ENCODE measurements around the gene INTS14.

Gene INTS14

DNA sequence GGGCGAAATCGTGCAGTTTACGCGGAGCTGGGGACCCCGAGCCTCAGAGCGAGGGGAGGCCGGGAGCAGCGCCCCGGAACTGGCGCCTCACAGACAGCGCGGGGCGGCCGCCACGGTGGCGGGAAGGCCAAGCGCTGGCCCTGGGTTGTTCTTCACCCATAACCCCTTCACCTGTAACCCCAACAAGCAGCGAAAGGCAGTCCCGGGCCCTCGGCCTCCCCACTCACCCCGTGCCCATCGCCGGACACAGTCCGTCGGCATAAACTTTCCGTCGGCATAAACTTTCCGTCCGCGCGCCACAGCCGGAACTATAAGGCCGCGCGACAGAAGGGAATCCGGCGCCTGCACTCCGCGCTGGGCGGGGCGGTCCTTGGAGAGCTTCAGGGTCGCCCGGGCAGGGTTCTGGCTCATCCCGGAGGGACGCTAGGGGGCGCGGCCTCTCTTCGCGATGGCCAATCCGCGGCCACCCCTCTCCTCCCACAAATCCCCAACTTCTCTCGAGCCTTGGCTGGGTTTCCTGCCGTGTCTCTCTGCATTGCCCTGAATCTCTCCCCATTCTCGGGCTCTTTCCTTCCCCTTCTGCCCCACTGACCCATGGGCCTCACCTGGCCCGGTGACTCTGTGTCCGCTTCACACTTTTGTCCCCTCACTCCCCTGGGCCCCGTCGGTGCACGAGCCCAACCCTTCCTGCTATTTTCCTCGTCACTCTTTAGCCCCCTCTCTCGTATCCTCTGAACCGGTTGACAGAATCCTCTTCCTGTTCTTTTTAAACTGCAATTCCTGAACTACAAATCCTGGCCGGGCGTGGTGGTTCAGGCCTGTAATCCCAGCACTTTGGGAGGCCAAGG, at the start of gene INTS14:
Gene INTS14, minus strand, starts transcription at position 261 of the 848 bp plus-strand sequence. CDS start 3,751 bp downstream, outside the sequence.
- TF ChIP-seq, protein P1, sequence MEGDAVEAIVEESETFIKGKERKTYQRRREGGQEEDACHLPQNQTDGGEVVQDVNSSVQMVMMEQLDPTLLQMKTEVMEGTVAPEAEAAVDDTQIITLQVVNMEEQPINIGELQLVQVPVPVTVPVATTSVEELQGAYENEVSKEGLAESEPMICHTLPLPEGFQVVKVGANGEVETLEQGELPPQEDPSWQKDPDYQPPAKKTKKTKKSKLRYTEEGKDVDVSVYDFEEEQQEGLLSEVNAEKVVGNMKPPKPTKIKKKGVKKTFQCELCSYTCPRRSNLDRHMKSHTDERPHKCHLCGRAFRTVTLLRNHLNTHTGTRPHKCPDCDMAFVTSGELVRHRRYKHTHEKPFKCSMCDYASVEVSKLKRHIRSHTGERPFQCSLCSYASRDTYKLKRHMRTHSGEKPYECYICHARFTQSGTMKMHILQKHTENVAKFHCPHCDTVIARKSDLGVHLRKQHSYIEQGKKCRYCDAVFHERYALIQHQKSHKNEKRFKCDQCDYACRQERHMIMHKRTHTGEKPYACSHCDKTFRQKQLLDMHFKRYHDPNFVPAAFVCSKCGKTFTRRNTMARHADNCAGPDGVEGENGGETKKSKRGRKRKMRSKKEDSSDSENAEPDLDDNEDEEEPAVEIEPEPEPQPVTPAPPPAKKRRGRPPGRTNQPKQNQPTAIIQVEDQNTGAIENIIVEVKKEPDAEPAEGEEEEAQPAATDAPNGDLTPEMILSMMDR (conservative IDR thresholded peaks at IDR 0.05; ENCODE audit: low read depth) = peak; percentile 80
- ChIA-PET POLR2A (ENCODE audit: low non-redundant PET) (interaction anchor here (0.7 to 0.9 kb wide), 3 partner anchors 18 to 723 kb away, joined by 3 read pairs; no protein-coding TSS in a partner anchor), CTCF (interaction anchor here (0.6 to 1.3 kb wide), 6 partner anchors 31 to 568 kb away, joined by 3 to 5 read pairs (median 3); no protein-coding TSS in a partner anchor)
- peak within 1 kb of the TSS; percentile 93 for H3K27ac ChIP-seq
- peak; percentile 97 for DNase-seq (ENCODE audit: low spot score)

DNA sequence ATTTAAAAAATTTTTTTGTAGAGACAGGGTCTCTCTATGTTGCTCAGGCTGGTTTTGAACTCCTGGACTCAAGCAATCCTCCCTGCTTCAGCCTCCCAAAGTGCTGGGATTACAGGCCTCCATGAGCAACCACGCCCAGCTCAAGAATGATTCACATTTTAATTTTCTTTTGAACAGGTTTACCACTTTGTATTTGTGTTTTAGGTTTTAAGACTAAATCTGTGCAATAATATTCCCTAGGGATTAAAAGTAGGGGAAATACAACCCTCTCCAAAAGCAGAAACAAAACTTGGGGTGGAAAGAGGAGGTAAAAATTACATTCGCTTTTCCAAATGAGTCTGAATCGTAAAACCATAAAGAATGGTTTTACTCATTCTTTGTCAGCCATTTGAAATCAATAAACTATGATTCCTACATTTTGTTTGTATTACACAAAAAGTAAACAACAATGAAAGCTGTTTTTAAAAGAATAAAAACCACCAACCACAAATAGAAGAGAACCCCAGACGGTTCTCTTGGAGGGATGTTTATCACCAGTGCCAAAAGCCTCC, 48.6 kb upstream of the INTS14 start:
- no peak for DNase-seq (ENCODE audit: low spot score)
- CTCF ChIA-PET = interaction anchor here (0.6 to 0.9 kb wide), 3 partner anchors 22 to 194 kb away, joined by 3 to 5 read pairs (median 5); no protein-coding TSS in a partner anchor
- TF ChIP-seq, protein P1 (conservative IDR thresholded peaks at IDR 0.05; ENCODE audit: low read depth) = no peak
- POLR2A ChIA-PET (ENCODE audit: low non-redundant PET) = no interaction called here
- no peak overlapping the region for H3K27ac ChIP-seq

DNA sequence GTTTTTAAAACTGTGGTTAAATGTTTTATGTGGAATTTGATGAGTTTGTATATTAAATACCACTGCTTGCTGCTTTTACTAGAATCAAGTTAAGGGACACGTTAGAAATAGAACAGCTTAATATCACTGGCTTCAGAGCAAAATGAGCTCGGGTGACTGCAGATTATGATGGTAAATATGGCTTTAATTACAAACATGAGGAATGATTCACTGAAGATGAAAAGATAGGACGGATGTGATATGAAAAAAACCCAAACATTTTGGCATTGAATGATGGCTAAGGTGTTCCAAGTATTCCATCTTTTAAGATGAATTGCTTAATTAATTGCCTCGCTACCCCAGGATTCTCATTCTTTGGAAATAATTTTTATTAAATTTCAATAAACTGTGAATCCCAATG, 44.5 kb upstream of the INTS14 start:
- POLR2A ChIA-PET (ENCODE audit: low non-redundant PET) = no interaction called here
- CTCF ChIA-PET = interaction anchor here (0.7 kb wide), 1 partner anchor 138 kb away, joined by 3 read pairs; the partner anchor contains the start of gene DPP8

DNA sequence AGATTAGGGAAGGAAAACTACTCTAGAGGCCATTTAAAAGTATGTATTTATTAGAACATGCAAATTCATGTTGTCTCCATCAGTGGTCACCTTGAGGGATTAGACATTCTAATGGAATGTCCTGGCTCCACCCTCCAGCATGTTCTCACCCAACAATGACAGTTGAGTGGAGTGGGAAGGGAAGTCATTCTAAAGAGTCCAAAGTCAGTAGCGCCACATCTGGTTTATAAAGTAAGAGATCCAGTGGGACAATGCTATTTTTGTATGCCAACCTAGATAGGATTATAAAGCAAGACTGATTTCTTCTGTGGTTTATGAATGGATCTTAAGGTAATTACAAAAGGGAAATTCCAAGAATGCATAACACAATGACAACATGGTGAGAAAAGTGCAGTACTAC, 44.1 kb upstream of the INTS14 start:
- ChIA-PET CTCF (interaction anchor here (0.7 kb wide), 1 partner anchor 138 kb away, joined by 3 read pairs; the partner anchor contains the start of gene DPP8), POLR2A (ENCODE audit: low non-redundant PET) (no interaction called here)
- TF ChIP-seq, protein P1 (conservative IDR thresholded peaks at IDR 0.05; ENCODE audit: low read depth) = no peak
- no peak overlapping the region for H3K27ac ChIP-seq
- DNase-seq (ENCODE audit: low spot score) = peak; percentile 58

More for the DNA sequence above, 44.5 kb upstream of the INTS14 start:
- no peak overlapping the region for H3K27ac ChIP-seq
- no peak for DNase-seq (ENCODE audit: low spot score)
- TF ChIP-seq, protein P1 (conservative IDR thresholded peaks at IDR 0.05; ENCODE audit: low read depth) = no peak

DNA sequence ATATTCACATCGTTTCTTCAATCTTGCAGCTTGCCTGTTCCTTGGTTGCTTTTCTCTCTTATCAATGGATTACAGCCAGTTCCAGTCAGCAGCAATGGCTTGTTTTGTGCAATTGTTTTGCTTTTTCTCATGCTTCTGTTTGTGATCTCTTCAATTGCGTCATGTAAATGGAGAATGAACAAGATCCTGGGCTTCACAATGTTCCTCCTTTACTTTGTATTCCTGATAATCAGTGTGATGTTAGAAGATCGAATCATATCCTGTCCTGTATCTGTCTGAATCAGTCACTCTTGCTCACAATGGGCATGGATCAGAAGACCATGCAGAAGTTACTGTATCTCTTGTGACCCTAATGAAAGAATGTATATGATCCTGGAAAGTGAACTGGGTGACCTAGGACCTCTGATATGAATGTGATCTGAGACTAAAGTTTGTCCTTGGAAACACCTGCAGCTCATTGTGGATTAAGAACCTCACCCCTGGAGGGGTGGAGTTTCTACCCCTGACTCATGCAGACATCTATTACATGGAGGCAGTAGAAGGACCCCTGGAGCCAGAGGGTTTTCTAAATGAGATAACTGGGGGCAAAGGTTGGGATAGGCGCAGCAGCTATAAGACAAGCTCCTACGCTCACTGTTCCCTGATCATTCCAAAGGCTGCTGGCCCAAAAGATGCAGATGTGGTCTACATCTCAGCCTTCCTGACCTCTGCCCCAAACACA, 43.0 kb upstream of the INTS14 start:
- CTCF ChIA-PET = no interaction called here
- POLR2A ChIA-PET (ENCODE audit: low non-redundant PET) = no interaction called here
- no peak overlapping the region for H3K27ac ChIP-seq
- DNase-seq (ENCODE audit: low spot score) = no peak
- TF ChIP-seq, protein P1 (conservative IDR thresholded peaks at IDR 0.05; ENCODE audit: low read depth) = no peak

DNA sequence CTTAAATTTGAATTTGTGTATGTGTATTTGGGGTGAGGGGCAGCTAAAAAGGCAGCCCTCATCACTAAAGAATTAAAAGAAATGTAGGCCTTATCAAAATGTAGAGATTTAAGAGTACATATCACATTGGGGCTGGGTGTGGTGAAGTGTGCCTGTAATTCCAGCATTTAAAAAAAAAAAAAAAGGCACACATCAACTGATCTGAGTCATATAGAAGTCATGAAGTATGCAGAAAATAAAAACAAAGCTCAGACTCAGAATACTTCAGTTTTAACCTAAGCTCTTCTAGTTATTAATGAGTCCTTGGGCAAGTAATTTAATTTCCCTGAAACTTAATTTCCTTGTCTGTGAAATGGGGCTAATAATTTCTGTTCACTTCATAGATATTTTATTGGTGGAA, 42.4 kb upstream of the INTS14 start:
- POLR2A ChIA-PET (ENCODE audit: low non-redundant PET) = no interaction called here
- CTCF ChIA-PET = interaction anchor here (1.1 kb wide), 1 partner anchor 176 kb away, joined by 4 read pairs; no protein-coding TSS in a partner anchor
- TF ChIP-seq, protein P1 (conservative IDR thresholded peaks at IDR 0.05; ENCODE audit: low read depth) = no peak
- no peak overlapping the region for H3K27ac ChIP-seq
- peak; percentile 26 for DNase-seq (ENCODE audit: low spot score)

Measured in RWPE1 (cell line).